Measurements from ENCODE around the gene UVRAG. TPM values are rescaled to one million over a fixed set of nuclear protein-coding genes. Genes with fewer than 3 reads are reported as not detected.

The UVRAG gene
- polyA plus RNA-seq, 4 donors = 17.1 to 21.4 (median 18.3) TPM

DNA sequence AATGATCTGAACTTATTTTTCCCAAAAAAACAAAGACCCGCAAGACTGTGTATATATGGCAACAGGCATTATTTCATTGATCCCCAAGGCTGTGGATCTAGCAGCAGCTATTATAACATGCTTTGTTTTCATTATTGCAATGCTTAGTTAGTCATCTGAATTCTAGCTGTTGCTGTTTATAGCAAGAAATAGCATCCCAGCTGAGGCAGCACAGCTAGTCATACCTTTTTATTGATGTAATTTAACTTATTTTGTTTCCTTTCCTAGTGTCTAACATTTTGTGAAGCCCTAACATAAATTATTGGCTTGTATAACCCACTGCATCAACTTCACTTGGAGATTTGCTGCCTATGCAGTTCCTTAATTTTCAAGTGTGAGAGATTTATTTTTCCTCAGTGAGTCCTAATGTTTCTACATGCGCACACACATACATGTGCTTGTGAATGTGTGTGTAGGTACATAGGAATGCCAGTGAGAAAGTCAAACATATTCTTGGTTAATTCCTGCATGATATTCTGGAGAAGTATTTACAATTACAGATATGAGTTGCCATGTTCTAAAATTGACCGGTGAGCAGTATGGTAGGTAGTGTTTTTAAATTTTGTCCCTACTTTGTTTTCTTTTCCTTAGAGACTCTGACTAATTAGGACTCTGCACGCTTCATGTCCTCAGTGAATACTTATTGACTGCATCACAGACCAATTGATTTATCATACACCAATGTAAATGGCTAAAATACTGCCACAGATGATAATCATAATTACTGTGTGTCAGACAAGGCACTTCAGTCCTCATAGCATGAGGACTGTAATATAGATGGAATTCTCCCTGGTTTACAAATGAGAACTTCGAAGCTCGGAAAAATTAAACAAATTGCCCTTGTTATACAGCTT is 272.0 kb downstream of the UVRAG start:
- DNase-seq (ENCODE audit: low read depth in 4 of 4, low spot score in 3 of 4) = no peak

GRCh38 chr11:76087749-76088148 is 272.7 kb downstream of the UVRAG start:
- DNase-seq (ENCODE audit: low read depth in 4 of 4, low spot score in 3 of 4) = no peak

DNA sequence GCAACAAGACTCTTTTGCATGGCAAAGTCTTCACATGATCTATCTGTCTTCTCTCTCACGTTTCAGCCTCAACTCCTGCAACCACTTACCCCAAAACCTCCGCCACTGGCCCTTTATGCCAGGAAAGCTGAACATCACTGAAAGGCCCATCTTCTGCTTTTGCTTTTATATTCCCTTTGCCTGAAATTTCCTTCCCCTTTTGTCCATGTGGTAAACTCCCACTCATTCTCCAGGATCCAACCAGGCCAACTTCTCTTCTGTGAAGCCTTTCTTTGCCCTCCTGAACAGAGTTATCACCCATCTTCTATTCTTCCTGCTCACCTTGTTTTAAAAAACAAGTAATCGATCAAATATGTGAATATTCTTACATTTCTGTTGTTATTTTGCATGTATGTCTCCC is 273.5 kb downstream of the UVRAG start:
- DNase-seq (ENCODE audit: low read depth in 4 of 4, low spot score in 3 of 4) = no peak

GRCh38 chr11:76090174-76090573 is 275.2 kb downstream of the UVRAG start:
- DNase-seq (ENCODE audit: low read depth in 4 of 4, low spot score in 3 of 4) = no peak

- no peak for DNase-seq (ENCODE audit: low read depth in 4 of 4, low spot score in 3 of 4)
These were observed 275.8 kb downstream of the UVRAG start for GRCh38 chr11:76090821-76091220.

- DNase-seq (ENCODE audit: low read depth in 4 of 4, low spot score in 3 of 4) = no peak
These were observed 279.7 kb downstream of the UVRAG start for GRCh38 chr11:76094740-76095139.

- no peak for DNase-seq (ENCODE audit: low read depth in 4 of 4, low spot score in 3 of 4)
These were observed 280.9 kb downstream of the UVRAG start for GRCh38 chr11:76095891-76096290.

- no peak for DNase-seq (ENCODE audit: low read depth in 4 of 4, low spot score in 3 of 4)
These were observed 281.5 kb downstream of the UVRAG start for GRCh38 chr11:76096552-76096951.

DNA sequence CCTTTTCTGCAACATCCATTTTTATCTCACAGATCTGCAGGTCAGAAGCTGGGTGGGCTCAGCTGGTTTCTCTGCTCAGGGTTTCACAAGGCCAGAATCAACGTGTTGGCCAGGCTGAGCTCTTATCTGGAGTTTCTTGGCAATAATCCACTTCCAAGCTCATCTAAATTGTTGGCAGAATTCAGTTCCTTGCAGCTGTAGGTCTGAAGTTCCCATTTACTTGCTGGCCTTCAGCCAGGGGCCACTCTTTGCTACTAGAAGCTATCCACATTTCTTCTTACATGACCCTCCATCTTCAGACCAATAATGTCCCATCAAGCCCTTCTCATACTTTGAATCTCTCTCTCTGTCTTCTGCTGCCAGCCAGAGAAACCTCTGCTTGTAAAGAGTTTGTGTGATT is 287.8 kb downstream of the UVRAG start:
- no peak for DNase-seq (ENCODE audit: low read depth in 4 of 4, low spot score in 3 of 4)

DNA sequence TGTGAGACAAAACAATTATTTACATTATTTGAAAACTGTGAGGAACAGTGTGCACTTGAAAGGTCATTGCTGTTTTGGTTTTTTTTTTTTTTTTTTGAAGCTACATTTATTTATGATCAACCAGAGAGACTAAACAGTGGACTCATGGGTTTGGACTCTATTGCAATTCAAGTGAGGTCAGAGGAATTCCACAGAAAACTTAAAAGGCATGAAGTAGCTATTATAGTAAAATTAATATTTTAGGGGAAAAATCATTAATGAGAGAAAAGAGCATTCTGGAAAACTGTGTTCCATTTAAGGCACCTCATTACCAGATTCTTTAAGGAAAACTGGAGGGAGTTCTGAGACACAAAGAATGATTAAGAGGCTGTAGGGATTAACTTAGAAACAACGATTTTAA is 288.4 kb downstream of the UVRAG start:
- no peak for DNase-seq (ENCODE audit: low read depth in 4 of 4, low spot score in 3 of 4)

- no peak for DNase-seq (ENCODE audit: low read depth in 4 of 4, low spot score in 3 of 4)
These were observed 289.3 kb downstream of the UVRAG start for GRCh38 chr11:76104285-76104684.

- no peak for DNase-seq (ENCODE audit: low read depth in 4 of 4, low spot score in 3 of 4)
These were observed 290.6 kb downstream of the UVRAG start for GRCh38 chr11:76105637-76106036.

- no peak for DNase-seq (ENCODE audit: low read depth in 4 of 4, low spot score in 3 of 4)
These were observed 293.0 kb downstream of the UVRAG start for GRCh38 chr11:76107971-76108370.

GRCh38 chr11:76114238-76114637 is 299.2 kb downstream of the UVRAG start:
- DNase-seq (ENCODE audit: low read depth in 4 of 4, low spot score in 3 of 4) = no peak

- DNase-seq (ENCODE audit: low read depth in 4 of 4, low spot score in 3 of 4) = no peak
These were observed 300.5 kb downstream of the UVRAG start for GRCh38 chr11:76115555-76115954.

DNA sequence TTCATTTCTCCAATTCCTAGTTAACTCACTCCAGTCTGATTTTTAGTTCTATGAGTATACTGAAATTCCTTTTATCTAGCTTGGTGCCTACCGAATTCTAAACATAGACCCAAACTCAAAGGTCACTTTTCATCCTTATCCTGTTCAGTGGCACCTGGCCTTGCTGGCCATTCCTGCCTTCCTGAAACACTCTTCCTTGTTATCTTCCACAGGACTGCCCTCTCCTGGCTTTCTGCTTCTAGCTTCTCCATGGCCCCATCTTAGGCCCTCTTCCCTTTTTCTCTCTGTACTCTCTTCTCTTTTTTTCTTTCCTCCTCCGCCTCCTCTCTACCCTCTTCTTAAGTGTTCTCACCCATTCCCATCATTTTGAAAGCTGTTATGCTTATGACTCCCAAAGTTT is 304.0 kb downstream of the UVRAG start:
- no peak for DNase-seq (ENCODE audit: low read depth in 4 of 4, low spot score in 3 of 4)

- no peak for DNase-seq (ENCODE audit: low read depth in 4 of 4, low spot score in 3 of 4)
These were observed 304.8 kb downstream of the UVRAG start for GRCh38 chr11:76119779-76120178.

- DNase-seq (ENCODE audit: low read depth in 4 of 4, low spot score in 3 of 4) = no peak
These were observed 305.6 kb downstream of the UVRAG start for GRCh38 chr11:76120513-76121101.

DNA sequence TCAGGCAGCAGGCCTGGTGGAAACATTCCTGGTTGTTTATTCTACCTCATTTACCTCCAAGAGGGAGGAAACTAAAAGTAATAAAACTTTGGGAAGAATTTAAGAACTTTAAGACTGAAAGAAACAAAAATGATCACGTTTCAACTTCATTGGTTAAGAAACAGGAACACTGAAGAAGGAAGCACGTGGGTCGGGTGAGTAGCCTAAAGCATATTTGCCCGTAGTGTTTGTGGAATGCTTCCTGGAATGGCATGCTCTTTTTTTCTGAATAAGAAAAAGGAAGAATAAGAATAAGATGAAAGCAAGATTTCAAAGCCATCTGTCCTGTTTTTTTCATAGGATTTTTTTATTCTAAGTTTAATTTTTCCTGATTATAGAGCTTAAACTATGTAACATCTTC is 308.2 kb downstream of the UVRAG start:
- no peak for DNase-seq (ENCODE audit: low read depth in 4 of 4, low spot score in 3 of 4)

DNA sequence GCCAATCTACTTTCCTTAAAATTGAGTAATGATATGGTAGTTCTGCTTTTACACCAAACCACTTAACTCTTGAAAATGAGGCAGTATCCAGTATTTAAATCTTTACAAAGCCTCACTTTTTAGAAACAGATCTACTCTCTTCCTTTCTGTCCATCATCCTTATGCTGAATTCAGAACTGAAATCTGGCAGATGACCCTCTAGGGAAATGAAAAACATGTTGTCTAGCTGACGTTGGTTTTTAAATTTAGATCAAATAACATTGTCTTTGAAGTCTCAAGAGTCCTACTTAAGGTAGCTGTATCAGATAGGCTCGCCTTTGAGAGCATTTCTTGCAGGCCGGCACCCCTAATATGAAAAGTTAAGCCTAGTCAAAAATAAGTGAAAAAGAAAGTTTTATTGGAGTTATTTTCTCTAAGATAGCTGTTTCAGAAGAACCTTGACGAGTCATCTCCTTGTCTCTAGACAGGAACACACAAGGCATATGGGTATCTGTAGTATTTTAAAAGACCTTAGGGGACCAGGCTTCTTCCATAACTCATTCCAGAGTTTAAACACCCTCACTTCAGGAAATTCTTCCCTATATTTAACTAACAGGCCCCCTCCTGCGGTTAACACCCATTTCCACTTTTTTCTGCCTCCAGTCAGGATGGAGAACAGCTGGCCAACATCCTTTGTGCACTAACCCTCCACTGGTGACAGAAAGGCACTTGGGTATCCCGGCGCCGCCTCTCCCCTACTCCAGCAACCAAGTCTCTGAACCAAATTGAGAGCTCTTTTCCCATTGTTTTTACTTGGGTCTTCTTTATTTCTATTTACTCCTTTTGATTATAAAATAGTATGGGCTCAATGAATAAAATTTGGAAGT is 310.1 kb downstream of the UVRAG start:
- DNase-seq (ENCODE audit: low read depth in 4 of 4, low spot score in 3 of 4) = no peak

DNA sequence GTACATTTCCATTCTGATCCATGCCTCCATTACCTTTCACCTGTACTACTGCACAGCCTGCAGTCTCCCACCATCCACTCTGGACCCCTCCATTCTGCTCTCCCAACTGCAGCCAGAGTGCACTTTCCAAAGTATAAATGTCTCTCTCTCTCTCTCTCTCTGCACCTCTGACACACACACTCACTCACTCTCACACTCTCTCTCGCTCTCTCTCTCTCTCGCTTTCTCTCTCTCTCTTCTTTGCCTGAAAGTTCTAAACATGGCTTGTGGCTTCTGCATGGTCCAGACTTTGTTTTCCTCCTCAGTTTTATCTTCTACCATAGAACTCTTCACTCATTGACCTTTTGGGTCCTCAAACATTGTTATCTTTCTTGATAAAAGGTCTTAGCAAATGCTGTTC is 314.7 kb downstream of the UVRAG start:
- no peak for DNase-seq (ENCODE audit: low read depth in 4 of 4, low spot score in 3 of 4)
